SK-N-SH treated with all-trans-retinoic acid at 6 μM for 48 hours (cell line): ENCODE measurements around the gene RUBCNL.

Experiments used
- ATAC-seq: fragments of 200-7000 bp; cut with Tn5 transposase; 3 replicates; pipeline ENCODE4 v1.9.1; 2020; ENCODE audit warnings: mild to moderate bottlenecking, moderate library complexity
- ARNTL ChIP-seq: fragments of 450-650 bp; formaldehyde crosslinking; IDR thresholded peaks from 2 replicates; pipeline ENCODE4 v1.5.0; 2020; ENCODE audit warnings: low read depth, mild to moderate bottlenecking, moderate library complexity, borderline replicate concordance
- BACH2 ChIP-seq: fragments of 250-450 bp; sonication (Bioruptor Pico); IDR thresholded peaks from 2 replicates; pipeline ENCODE4 v1.9.0; 2021; ENCODE audit warnings: mild to moderate bottlenecking, borderline replicate concordance
- CREB5 ChIP-seq: fragments of 250-450 bp; sonication (Bioruptor Pico); IDR thresholded peaks from 2 replicates; pipeline ENCODE4 v1.5.1; 2020; ENCODE audit warnings: low read depth, mild to moderate bottlenecking, moderate library complexity
- CSDC2 ChIP-seq: fragments of 250-450 bp; sonication (Bioruptor Pico); IDR thresholded peaks from 2 replicates; pipeline ENCODE4 v1.5.0; 2020; ENCODE audit warnings: mild to moderate bottlenecking, moderate library complexity
- CSRNP3 ChIP-seq: fragments of 250-450 bp; sonication (Bioruptor Pico); IDR thresholded peaks from 2 replicates; pipeline ENCODE4 v1.5.1; 2021; ENCODE audit warnings: mild to moderate bottlenecking, moderate library complexity
- ESRRG ChIP-seq: fragments of 250-450 bp; sonication (Bioruptor Pico); IDR thresholded peaks from 2 replicates; pipeline ENCODE4 v1.6.1; 2021; ENCODE audit warnings: mild to moderate bottlenecking
- GLIS3 ChIP-seq: fragments of 250-450 bp; sonication (Bioruptor Pico); IDR thresholded peaks from 2 replicates; pipeline ENCODE4 v1.5.0; 2020; ENCODE audit warnings: mild to moderate bottlenecking, moderate library complexity
- ISL1 ChIP-seq: fragments of 250-450 bp; sonication (Bioruptor Pico); IDR thresholded peaks from 2 replicates; pipeline ENCODE4 v2.1.2; 2022; ENCODE audit warnings: mild to moderate bottlenecking, moderate library complexity
- PPARA ChIP-seq: fragments of 250-450 bp; sonication (Bioruptor Pico); IDR thresholded peaks from 2 replicates; pipeline ENCODE4 v1.5.0; 2020; ENCODE audit warnings: mild to moderate bottlenecking, borderline replicate concordance
- SNAI2 ChIP-seq: fragments of 250-450 bp; sonication (Bioruptor Pico); IDR thresholded peaks from 2 replicates; pipeline ENCODE4 v1.5.0; 2020; ENCODE audit warnings: mild to moderate bottlenecking, moderate library complexity
- TCF4 ChIP-seq: fragments of 250-450 bp; sonication (Bioruptor Pico); IDR thresholded peaks from 2 replicates; pipeline ENCODE4 v1.8.0; 2021; ENCODE audit warnings: mild to moderate bottlenecking, moderate library complexity, borderline replicate concordance
- TOX ChIP-seq: fragments of 250-450 bp; sonication (Bioruptor Pico); IDR thresholded peaks from 2 replicates; pipeline ENCODE4 v1.8.0; 2021; ENCODE audit warnings: mild to moderate bottlenecking, moderate library complexity, borderline replicate concordance
- TSHZ2 ChIP-seq: fragments of 250-450 bp; sonication (Bioruptor Pico); IDR thresholded peaks from 2 replicates; pipeline ENCODE4 v1.5.0; 2020; ENCODE audit warnings: mild to moderate bottlenecking, moderate library complexity
- ZC3H10 ChIP-seq: fragments of 250-450 bp; sonication (Bioruptor Pico); IDR thresholded peaks from 2 replicates; pipeline ENCODE4 v1.5.1; 2021; ENCODE audit warnings: mild to moderate bottlenecking, moderate library complexity
- ZFP3 ChIP-seq: fragments of 250-450 bp; sonication (Bioruptor Pico); IDR thresholded peaks from 2 replicates; pipeline ENCODE4 v1.5.0; 2020; ENCODE audit warnings: mild to moderate bottlenecking, moderate library complexity
- ZFP30 ChIP-seq: fragments of 450-650 bp; formaldehyde crosslinking; IDR thresholded peaks from 2 replicates; pipeline ENCODE4 v1.5.0; 2022; ENCODE audit warnings: mild to moderate bottlenecking, moderate library complexity
- ZNF70 ChIP-seq: fragments of 450-650 bp; formaldehyde crosslinking; IDR thresholded peaks from 2 replicates; pipeline ENCODE4 v1.5.0; 2020; ENCODE audit warnings: mild to moderate bottlenecking, moderate library complexity
- ZNF8 ChIP-seq: fragments of 450-650 bp; formaldehyde crosslinking; IDR thresholded peaks from 2 replicates; pipeline ENCODE4 v1.5.0; 2020; ENCODE audit warnings: mild to moderate bottlenecking, moderate library complexity
- TF ChIP-seq, protein P1 (sequence below): fragments of 250-450 bp; sonication (Bioruptor Pico); IDR thresholded peaks from 2 replicates; pipeline ENCODE4 v1.8.0; 2020; ENCODE audit warnings: mild to moderate bottlenecking, moderate library complexity, borderline replicate concordance

Gene RUBCNL

GRCh38 chr13:46345866-46346265, 41.2 kb downstream of the RUBCNL start (continued):
- TF ChIP-seq TSHZ2 (CRISPR knock-in tag) (no peak), SNAI2 (CRISPR knock-in tag) (no peak), TCF4 (no peak), ISL1 (no peak), ZNF8 (CRISPR knock-in tag) (no peak), ZNF70 (no peak), PPARA (no peak), BACH2 (CRISPR knock-in tag) (no peak)

- no peak for ATAC-seq
These were observed 41.7 kb downstream of the RUBCNL start for GRCh38 chr13:46345398-46345797.

GRCh38 chr13:46343279-46343994, 43.6 kb downstream of the RUBCNL start:
- ATAC-seq: no peak
- TF ChIP-seq SNAI2 (CRISPR knock-in tag): no peak
- no peak for TF ChIP-seq ISL1
- TF ChIP-seq TCF4: no peak
- TF ChIP-seq PPARA: no peak
- TF ChIP-seq CREB5 (CRISPR knock-in tag): no peak
- no peak for TF ChIP-seq BACH2 (CRISPR knock-in tag)
- no peak for TF ChIP-seq ESRRG (CRISPR knock-in tag)
- no peak for TF ChIP-seq CSRNP3
- no peak for TF ChIP-seq TSHZ2 (CRISPR knock-in tag)
- no peak for TF ChIP-seq CSDC2 (CRISPR knock-in tag)
- no peak for TF ChIP-seq ZNF8 (CRISPR knock-in tag)
- no peak for TF ChIP-seq ZFP3 (CRISPR knock-in tag)
- TF ChIP-seq ARNTL (CRISPR knock-in tag): no peak
- TF ChIP-seq ZC3H10 (CRISPR knock-in tag): no peak
- TF ChIP-seq ZFP30: no peak

More at GRCh38 chr13:46345398-46345797, 41.7 kb downstream of the RUBCNL start:
- TF ChIP-seq TOX (CRISPR knock-in tag) (no peak), SNAI2 (CRISPR knock-in tag) (peak; percentile 98), ARNTL (CRISPR knock-in tag) (no peak), ISL1 (peak; percentile 34; the same call in 1 of the 2 replicates)
- TF ChIP-seq, all 23 proteins: peak for 2

GRCh38 chr13:46342538-46342937, 44.5 kb downstream of the RUBCNL start:
- ATAC-seq: no peak
- TF ChIP-seq BACH2 (CRISPR knock-in tag): no peak
- no peak for TF ChIP-seq TOX (CRISPR knock-in tag)
- no peak for TF ChIP-seq ISL1
- no peak for TF ChIP-seq GLIS3 (CRISPR knock-in tag)
- TF ChIP-seq, protein P1, sequence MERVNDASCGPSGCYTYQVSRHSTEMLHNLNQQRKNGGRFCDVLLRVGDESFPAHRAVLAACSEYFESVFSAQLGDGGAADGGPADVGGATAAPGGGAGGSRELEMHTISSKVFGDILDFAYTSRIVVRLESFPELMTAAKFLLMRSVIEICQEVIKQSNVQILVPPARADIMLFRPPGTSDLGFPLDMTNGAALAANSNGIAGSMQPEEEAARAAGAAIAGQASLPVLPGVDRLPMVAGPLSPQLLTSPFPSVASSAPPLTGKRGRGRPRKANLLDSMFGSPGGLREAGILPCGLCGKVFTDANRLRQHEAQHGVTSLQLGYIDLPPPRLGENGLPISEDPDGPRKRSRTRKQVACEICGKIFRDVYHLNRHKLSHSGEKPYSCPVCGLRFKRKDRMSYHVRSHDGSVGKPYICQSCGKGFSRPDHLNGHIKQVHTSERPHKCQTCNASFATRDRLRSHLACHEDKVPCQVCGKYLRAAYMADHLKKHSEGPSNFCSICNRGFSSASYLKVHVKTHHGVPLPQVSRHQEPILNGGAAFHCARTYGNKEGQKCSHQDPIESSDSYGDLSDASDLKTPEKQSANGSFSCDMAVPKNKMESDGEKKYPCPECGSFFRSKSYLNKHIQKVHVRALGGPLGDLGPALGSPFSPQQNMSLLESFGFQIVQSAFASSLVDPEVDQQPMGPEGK (CRISPR knock-in tag): no peak
